Measurements from ENCODE around the gene RGSL1. TPM values are rescaled to one million over a fixed set of nuclear protein-coding genes. Genes with fewer than 3 reads are reported as not detected.

RGSL1 gene
- total RNA-seq, 1 experiment from 2014 or later, result not detected

DNA sequence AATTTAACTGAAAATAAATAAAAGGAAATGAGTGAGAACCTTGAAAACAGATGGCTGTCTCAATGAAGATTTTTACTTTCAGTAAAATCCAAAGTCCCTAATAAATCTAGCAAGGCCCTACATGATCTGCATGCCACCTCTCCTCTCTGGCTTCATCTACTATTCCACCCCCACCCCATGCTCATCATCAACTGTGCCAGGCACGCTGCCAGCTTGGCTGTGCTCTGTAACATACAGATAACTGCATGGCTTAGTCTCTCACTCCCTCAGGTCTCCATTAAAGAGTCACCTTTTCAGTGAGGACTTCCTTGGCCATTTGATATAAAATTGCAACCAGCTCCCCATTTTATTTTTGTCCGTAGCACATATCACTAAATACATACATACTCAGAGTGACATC lies 26.7 kb downstream of the RGSL1 start:
- intact Hi-C loops (cut with micrococcal nuclease), result no loop called here
- H3K79me2 ChIP-seq (ENCODE audit: low read length), result no peaks in the 10 kb centered on the region
- TF ChIP-seq, protein P1, sequence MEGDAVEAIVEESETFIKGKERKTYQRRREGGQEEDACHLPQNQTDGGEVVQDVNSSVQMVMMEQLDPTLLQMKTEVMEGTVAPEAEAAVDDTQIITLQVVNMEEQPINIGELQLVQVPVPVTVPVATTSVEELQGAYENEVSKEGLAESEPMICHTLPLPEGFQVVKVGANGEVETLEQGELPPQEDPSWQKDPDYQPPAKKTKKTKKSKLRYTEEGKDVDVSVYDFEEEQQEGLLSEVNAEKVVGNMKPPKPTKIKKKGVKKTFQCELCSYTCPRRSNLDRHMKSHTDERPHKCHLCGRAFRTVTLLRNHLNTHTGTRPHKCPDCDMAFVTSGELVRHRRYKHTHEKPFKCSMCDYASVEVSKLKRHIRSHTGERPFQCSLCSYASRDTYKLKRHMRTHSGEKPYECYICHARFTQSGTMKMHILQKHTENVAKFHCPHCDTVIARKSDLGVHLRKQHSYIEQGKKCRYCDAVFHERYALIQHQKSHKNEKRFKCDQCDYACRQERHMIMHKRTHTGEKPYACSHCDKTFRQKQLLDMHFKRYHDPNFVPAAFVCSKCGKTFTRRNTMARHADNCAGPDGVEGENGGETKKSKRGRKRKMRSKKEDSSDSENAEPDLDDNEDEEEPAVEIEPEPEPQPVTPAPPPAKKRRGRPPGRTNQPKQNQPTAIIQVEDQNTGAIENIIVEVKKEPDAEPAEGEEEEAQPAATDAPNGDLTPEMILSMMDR (conservative IDR thresholded peaks at IDR 0.05; ENCODE audit: low read depth, low read length), result no peak
- TF ChIP-seq EZH2phosphoT487 (IDR thresholded peaks at IDR 0.05; ENCODE audit: borderline replicate concordance, low read length), result no peak
- TF ChIP-seq EZH2 (IDR thresholded peaks at IDR 0.05; ENCODE audit: low read length, unreplicated experiment), result no peak
- BruUV-seq (replicated peaks), result no TSS peak
- H3F3A ChIP-seq (ENCODE audit: low read length, unreplicated experiment), result no peaks in the 10 kb centered on the region
- no peak overlapping the region for H3K27ac ChIP-seq (ENCODE audit: low read length)
- H4K20me1 ChIP-seq (ENCODE audit: low read length), result no peaks in the 10 kb centered on the region
- no peak overlapping the region for H3K9ac ChIP-seq (ENCODE audit: low read length)
- no peaks in the 10 kb centered on the region for H3K4me1 ChIP-seq (ENCODE audit: insufficient read depth, low read length)
- no peaks in the 10 kb centered on the region for H3K36me3 ChIP-seq (ENCODE audit: low read depth, low read length)
- POLR2A ChIA-PET (ENCODE audit: unreplicated experiment), result no interaction called here
- H3K4me2 ChIP-seq (ENCODE audit: low read length), result no peak overlapping the region
- no peak for DNase-seq
- no peak for ATAC-seq
- no peaks in the 10 kb centered on the region for H3K9me2 ChIP-seq (replicated peaks; ENCODE audit: low read length)
- no peak overlapping the region for H2AFZ ChIP-seq (ENCODE audit: low read length)
- H3K9me3 ChIP-seq (ENCODE audit: low read length), result no peaks in the 10 kb centered on the region
- peaks cover 44% of the 10 kb centered on the region for H3K27me3 ChIP-seq (ENCODE audit: low read length)
- no peak overlapping the region for H3K4me3 ChIP-seq (ENCODE audit: low read length)
- CTCF ChIA-PET, result no interaction called here

DNA sequence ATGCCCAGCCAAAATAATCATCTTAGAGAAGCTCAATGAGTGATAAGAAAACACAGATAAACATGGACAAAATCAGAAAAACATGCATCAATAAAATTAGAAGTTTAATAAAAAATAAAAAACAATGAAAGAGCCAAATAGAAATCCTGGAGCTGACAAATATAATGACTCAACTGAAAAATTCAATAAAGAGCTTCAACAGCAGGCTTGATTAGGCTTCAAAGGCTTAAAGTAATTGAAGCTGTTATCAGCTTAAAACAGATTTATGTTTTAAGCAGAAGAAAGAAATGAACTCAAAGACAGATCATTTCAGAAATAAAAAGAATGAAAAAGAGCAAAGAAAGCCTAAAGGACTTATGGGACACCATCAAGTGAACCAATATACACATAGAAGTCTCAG lies 28.3 kb downstream of the RGSL1 start:
- ChIA-PET POLR2A (ENCODE audit: unreplicated experiment) (interaction anchor here (0.6 kb wide), 1 partner anchor 227 kb away, joined by 4 read pairs; no protein-coding TSS in a partner anchor), CTCF (no interaction called here)
- no peaks in the 10 kb centered on the region for H3F3A ChIP-seq (ENCODE audit: low read length, unreplicated experiment)
- H3K9ac ChIP-seq (ENCODE audit: low read length), result no peak overlapping the region
- H3K4me1 ChIP-seq (ENCODE audit: insufficient read depth, low read length), result no peaks in the 10 kb centered on the region
- no peaks in the 10 kb centered on the region for H3K36me3 ChIP-seq (ENCODE audit: low read depth, low read length)
- no peaks in the 10 kb centered on the region for H4K20me1 ChIP-seq (ENCODE audit: low read length)
- no peak overlapping the region for H2AFZ ChIP-seq (ENCODE audit: low read length)
- no peak overlapping the region for H3K4me2 ChIP-seq (ENCODE audit: low read length)
- no peak overlapping the region for H3K27ac ChIP-seq (ENCODE audit: low read length)
- TF ChIP-seq EZH2phosphoT487 (IDR thresholded peaks at IDR 0.05; ENCODE audit: borderline replicate concordance, low read length), result no peak
- no peak for TF ChIP-seq EZH2 (IDR thresholded peaks at IDR 0.05; ENCODE audit: low read length, unreplicated experiment)
- TF ChIP-seq, protein P1 (conservative IDR thresholded peaks at IDR 0.05; ENCODE audit: low read depth, low read length), result no peak
- H3K27me3 ChIP-seq (ENCODE audit: low read length), result peaks cover 55% of the 10 kb centered on the region
- H3K79me2 ChIP-seq (ENCODE audit: low read length), result no peaks in the 10 kb centered on the region
- no TSS peak for BruUV-seq (replicated peaks)
- no peaks in the 10 kb centered on the region for H3K9me2 ChIP-seq (replicated peaks; ENCODE audit: low read length)
- no peak for ATAC-seq
- H3K9me3 ChIP-seq (ENCODE audit: low read length), result no peaks in the 10 kb centered on the region
- H3K4me3 ChIP-seq (ENCODE audit: low read length), result no peak overlapping the region
- intact Hi-C loops (cut with micrococcal nuclease), result no loop called here
- DNase-seq, result no peak

- Histone ChIP-seq H4K20me1 (ENCODE audit: low read length) (no peaks in the 10 kb centered on the region), H2AFZ (ENCODE audit: low read length) (no peak overlapping the region), H3K79me2 (ENCODE audit: low read length) (no peaks in the 10 kb centered on the region), H3K4me1 (ENCODE audit: insufficient read depth, low read length) (no peaks in the 10 kb centered on the region), H3K9me2 (replicated peaks; ENCODE audit: low read length) (no peaks in the 10 kb centered on the region), H3K9ac (ENCODE audit: low read length) (no peak overlapping the region), H3K4me2 (ENCODE audit: low read length) (no peak overlapping the region), H3K27ac (ENCODE audit: low read length) (no peak overlapping the region), H3K36me3 (ENCODE audit: low read depth, low read length) (no peaks in the 10 kb centered on the region), H3K27me3 (ENCODE audit: low read length) (peaks cover 30% of the 10 kb centered on the region), H3K4me3 (ENCODE audit: low read length) (no peak overlapping the region), H3F3A (ENCODE audit: low read length, unreplicated experiment) (no peaks in the 10 kb centered on the region), H3K9me3 (ENCODE audit: low read length) (no peaks in the 10 kb centered on the region)
- TF ChIP-seq EZH2phosphoT487 (IDR thresholded peaks at IDR 0.05; ENCODE audit: borderline replicate concordance, low read length), result no peak
- TF ChIP-seq, protein P1 (conservative IDR thresholded peaks at IDR 0.05; ENCODE audit: low read depth, low read length), result no peak
- no peak for TF ChIP-seq EZH2 (IDR thresholded peaks at IDR 0.05; ENCODE audit: low read length, unreplicated experiment)
- ATAC-seq (no peak), DNase-seq (no peak)
- ChIA-PET POLR2A (ENCODE audit: unreplicated experiment) (no interaction called here), CTCF (no interaction called here)
- intact Hi-C loops (cut with micrococcal nuclease), result no loop called here
- no TSS peak for BruUV-seq (replicated peaks)
Observed at GRCh38 chr1:182484067-182484466, 34.1 kb downstream of the RGSL1 start.
